Stimulated activated CD8-positive, alpha-beta memory T cell treated with anti-CD3 and anti-CD28 coated beads, Interleukin-12 subunit alpha, Interleukin-12 subunit beta, amount 100 ng/mL, for 24 hours (primary cell): ENCODE measurements around the gene PDZRN4.
"Not testable (repeated sequence)": the region's sequence is repeated elsewhere in the genome, so short reads cannot be mapped to it uniquely, and the experiment has no call there.

Experiments used
- DNase-seq: peaks from one replicate; pipeline ENCODE4 v3.0.0-alpha.2; 2020; ENCODE audit errors: extremely low read depth

The PDZRN4 gene

DNA sequence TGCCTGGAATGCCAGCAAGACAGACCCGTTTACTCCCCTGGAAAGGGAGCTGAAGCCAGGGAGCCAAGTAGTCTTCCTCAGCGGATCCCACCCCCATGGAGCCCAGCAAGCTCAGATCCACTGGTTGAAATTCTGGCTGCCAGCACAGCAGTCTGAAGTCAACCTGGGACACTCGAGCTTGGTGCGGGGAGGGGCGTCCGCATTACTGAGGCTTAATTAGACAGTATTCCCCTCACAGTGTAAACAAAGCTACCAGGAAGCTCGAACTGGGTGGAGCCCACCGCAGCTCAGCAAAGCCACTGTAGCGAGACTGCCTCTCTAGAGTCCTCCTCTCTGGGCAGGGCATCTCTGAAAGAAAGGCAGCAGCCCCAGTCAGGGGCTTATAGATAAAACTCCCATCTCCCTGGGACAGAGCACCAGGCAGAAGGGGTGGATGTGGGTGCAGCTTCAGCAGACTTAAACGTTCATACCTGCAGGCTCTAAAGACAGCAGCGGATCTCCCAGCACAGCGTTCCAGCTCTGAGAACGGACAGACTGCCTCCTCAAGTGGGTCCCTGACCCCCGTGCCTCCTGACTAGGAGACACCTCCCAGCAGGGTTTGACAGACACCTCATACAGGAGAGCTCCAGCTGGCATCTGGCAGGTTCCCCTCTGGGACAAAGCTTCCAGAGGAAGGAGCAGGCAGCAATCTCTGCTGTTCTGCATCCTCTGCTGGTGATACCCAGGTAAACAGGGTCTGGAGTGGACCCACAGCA lies 92.4 kb downstream of the PDZRN4 start:
- not testable (repeated sequence) for DNase-seq

DNA sequence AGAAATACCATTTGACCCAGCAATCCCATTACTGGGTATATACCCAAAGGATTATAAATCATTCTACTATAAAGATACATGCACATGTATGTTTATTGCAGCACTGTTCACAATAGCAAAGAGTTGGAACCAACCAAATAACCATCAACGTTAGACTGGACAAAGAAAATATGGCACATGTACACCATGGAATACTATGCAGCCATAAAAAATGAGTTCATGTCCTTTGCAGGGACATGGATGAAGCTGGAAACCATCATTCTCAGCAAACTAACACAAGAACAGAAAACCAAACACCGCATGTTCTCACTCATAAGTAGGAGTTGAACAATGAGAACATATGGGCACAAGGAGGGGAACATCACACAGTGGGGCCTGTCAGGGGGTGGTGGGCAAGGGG lies 97.3 kb downstream of the PDZRN4 start:
- DNase-seq: not testable (repeated sequence)

DNA sequence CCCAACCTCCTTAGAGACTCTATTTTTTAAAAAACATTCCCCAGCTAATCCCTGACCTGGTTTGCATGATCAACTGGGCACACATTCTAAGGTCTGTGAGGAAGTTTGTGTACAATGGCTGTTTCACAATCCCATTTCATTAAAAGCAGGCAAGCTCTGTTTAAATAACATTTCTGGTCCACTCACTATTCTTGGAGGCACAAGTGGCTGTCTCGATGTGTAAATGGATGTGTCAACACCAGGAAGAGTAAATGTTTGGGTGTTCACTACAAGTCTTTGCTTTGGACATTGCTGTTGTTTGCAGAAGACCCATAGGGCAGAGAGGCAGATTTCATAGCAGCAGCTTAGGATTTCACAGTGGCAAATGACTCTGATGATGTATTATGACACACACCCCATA lies 98.3 kb downstream of the PDZRN4 start:
- no peak for DNase-seq

DNA sequence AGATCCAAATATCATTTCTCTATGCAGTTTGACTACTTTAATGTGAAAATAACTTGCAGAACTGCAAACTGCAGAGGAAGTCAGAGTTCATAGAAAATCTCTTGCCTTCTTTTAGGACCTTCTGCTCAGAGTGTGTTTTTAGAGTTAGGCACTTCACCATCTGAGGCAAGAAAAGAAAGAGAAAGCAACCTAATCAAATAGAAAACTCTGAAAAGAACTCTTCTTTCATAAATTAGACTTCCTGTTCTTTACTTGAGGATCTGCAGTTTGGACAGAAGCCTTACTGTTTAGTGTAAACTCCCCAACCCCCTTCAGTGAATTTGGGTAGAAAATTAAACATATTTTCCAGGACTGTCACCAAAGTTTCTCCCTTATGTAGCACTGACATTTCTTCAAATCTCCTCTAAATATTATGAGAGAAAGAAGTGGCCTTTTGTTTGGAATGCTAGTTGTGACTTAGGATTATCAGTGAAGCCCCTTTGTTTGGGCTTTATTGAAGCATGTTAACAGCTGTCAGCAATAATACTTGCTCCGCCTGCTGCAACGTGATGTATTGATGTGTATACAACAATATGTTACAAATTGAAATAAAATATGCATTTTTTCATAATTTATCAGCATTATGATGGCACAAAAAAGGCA lies 99.5 kb downstream of the PDZRN4 start:
- DNase-seq: no peak

DNA sequence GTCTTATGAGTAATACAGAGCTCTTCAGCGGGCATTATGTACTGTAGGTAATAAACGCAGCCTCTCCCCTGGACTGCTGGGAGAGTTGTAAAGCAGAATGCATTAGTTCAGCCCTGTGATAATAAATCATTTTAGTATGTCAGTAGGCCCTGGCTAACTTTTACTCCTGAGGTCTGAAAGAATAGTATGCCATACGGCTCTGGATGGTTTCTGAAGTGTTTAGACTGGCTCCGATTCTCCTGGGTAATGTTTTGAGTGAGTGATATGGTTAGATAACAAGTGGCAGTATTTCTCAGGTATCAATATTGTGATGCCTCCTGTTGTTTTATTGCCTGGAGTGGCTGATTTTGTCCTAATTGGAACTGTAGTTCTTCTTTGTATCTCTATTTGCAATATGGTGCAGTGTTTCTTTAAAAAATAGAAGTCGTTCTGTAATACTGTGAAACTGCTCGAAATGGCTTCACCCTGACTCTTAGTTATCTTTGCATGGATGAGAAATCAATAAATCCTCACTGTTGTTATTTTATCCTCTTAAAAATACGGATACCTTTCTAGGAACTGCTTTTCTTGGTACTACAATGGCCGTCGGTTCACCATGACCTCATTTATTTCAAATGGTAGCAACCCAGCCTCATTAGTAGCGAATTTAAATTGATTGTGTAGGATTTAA lies 100.2 kb downstream of the PDZRN4 start:
- DNase-seq: no peak

DNA sequence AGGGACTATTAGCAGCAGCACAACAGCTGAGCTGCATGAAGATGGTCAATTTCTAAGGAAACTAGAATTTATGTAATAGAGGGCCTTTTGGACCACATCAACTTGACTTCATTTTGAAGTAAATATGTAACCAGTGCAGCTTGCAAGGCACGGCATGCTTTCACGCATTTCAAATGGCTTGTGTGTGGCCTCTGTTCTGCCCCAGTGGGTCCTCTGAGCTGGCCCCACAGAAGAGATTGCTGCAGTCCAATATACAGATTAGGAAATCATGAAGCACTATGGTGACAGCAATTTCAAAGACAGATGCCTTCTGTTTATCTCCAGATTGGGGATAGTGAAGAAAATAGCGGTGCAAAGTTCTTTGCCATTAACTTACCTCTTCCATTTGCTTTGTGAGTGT lies 101.4 kb downstream of the PDZRN4 start:
- DNase-seq: no peak

DNA sequence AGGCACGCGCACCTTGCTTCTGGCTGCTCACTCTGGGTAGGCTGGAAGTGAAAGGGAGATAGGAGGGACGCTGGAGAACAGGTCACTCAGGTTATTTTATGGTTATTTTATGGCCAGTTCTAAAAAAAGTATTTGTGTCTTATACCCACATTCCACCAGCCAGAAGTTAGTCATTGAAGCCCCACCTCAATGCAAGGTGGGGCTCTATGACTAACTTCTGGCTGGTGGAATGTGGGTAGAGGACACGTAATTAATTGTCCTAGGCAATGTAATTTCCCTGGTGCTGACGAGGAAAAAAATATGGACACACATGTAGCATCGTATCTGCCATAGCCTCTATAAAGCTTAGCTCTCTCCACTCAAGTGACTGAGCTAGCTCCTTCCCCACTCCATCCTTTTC lies 104.9 kb downstream of the PDZRN4 start:
- DNase-seq: no peak

DNA sequence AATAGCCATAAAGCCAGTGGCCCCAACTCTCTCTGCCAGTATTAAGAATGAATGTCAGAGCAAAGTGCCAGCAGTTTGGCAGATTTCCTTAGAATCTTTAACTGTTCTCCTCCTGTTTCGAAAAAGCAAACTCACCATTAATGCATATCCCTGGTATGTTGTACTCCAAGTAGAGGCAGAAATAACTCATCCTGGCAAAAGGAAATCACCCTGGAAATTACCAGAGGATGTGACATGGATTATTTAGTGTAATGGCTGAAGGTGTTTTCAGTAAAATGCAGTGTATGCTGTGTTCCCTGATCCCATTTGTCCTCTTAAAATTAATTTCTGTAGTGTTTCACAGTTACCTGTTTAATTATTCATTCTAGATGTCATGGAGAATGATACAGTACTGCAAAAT lies 105.3 kb downstream of the PDZRN4 start:
- DNase-seq: no peak

DNA sequence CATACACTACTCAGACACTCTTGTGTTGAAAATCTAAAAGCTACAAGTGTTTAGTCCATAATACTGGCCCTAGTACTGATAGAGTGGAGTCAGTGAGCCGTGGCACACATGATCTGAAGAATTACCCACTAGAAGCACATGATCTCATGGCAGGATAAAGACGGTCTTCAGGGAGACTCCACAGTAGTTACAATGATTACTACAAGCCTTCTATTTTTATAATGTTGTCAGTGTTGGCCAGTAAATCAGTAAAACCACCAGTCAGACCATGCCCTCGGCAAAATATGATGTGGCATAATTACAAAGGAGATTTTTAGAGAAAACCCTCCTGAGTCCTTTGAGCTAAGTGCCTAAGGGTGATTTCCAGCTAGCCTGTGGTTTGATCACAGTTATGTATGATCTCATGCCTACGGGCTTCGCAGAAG lies 114.9 kb downstream of the PDZRN4 start:
- DNase-seq: no peak

DNA sequence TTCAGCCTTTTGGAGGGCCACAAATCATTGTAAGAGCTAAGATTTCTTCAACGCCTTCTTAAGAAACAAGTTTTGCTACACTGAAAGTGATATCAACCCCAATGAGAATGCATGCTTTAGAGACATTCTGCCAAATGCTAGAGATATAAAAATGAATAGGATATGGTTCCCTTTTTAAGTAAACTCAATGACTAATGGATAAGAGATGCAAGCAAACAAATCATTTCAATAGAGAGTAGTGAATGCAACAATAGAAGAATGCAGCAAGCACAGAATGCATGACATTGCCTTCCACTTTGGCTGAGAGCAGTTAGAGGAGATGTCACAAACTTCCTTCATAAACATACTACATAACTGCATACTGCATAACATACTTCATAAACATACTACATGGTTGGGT lies 116.4 kb downstream of the PDZRN4 start:
- DNase-seq: no peak

DNA sequence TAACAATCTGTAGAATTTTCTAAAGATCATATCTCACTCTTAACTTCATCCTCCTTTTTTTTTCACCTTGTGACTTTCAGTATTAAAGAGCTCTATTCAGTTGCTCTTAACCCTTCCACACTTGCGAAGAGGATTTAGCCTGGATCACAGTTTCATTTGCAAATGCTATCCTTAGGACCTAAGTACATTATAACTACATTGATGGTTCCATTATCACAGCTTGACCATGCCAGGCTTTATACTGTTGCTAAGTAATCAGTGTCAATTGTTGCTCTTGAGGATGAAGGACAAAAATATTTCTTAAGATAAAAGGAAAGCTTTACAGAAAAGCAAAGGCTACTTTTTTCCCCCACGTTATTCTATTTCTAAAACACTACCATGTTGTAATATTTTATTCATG lies 122.2 kb downstream of the PDZRN4 start:
- no peak for DNase-seq

DNA sequence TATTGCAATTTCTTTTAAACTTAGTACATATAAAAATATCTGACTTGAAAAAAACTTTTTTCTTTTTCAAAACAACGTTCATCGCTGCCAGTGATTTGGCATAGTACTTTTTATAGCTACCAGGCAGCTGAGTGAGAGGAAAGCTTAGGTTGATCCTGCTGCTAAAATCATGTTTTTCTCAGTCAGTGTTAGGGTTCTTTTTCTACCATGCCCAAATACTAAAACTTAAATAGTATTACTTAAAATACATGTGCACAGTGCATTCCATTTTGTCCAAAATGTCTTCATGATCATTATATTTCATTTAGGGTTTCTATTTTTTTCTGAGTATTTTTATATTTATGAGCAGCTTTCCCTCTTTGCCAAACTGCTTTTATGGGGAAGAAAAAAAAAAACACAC lies 123.8 kb downstream of the PDZRN4 start:
- DNase-seq: no peak

DNA sequence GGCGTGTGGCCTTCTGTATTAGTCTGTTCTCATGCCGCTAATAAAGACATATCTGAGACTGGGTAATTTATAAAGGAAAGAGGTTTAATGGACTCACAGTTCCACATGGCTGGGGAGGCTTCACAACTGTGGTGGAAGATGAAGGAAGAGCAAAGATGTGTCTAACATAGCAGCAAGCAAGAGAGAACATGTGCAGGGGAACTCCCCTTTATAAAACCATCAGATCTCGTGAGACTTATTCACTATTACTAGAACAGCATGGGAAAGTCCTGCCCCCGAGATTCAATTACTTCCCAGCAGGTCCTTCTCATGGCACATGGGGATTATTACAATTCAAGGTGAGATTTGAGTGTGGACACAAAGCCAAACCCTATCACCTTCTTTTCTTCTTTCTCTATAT lies 124.3 kb downstream of the PDZRN4 start:
- DNase-seq: not testable (repeated sequence)

DNA sequence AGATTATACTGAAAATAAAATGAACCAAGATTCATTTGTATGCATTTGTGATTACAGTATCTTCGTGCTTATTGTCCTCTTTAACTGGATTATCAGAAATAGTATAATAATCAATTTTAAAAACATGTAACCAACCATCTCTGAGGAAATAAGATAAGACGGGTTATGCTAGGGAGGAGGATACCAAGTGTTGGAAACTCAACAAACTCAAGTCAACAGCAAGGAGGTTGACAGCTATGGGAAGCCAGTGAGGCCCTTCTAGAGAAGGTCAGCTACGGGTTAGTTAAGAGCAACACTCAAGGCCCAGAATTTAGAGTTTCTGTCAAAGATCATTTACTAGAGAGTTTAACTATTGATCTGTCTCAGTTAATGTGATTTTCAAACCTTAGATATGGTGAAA lies 137.2 kb downstream of the PDZRN4 start:
- DNase-seq: no peak

DNA sequence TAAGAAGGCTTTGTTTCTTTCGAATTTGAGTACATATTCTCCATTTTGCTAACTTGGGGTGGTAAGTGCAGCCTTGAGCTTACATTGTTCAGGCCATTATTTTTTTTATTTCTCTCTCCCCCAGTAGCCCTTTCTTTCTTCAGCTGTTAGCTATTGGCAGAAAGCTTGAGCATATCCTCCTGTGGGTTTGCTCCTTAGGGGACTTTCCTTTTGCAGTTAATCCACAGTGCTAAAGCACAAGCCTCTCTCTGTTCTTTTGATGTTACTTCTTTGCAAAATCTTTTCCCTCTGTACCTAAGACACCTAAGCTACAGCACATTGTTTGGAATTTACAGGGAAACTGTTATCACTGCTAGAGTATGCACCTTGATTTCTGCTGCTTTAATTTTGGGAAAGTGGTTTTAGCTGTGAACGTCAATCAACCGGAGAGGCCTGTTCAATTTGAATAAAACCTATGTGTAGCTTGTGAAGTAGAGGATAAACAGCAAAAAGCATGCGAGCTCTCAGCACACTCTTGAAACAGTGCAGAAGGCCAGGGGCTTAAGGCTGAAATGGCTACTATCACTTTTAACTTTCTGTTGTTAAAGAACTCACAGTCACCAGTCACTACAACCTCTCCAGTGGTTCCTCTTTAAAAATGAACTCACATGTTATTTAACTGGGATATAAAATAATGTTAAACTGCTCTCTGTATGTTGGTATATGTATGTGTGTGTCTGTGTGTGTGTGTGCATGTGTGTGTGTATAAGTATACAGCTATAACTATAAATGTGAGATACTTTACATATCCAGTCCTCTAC lies 139.2 kb downstream of the PDZRN4 start:
- DNase-seq: no peak

DNA sequence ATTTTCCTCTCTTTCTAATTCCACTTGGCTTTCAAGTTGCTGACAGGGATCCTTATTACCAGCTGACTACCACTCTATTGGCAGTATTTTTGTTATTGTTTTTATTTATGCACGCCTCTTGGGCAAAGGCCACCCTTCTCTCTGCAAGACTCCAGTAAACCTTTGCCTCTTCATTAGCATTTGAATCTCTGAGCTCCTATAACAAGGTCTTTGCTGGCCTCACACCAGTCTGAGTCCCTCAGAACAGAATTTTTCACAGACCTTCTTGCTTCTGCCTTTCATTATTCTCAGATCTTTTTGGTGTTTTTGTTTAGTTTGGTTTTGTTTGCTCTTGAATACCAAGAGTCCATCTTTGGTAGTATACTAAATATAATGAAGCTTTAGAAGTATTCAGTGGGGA lies 145.9 kb downstream of the PDZRN4 start:
- DNase-seq: no peak

DNA sequence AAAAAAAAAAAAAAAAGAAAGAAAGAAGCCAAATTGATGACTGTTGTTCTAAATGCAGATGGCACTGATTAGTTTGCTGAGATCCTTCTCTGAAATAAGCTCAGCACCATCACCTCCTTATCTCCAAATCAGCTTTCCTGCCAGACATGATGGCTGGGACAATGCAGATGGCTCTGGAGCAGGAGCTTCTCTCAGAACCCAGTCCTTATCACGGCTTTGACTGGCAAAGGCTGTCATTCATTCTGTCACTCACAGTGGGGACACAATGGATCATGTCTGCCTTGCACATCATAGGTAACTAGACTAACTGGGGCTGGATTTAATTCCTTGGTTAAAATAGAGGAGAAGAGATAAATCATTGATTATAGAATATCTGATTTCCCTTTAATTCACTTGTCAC lies 146.3 kb downstream of the PDZRN4 start:
- DNase-seq: no peak

DNA sequence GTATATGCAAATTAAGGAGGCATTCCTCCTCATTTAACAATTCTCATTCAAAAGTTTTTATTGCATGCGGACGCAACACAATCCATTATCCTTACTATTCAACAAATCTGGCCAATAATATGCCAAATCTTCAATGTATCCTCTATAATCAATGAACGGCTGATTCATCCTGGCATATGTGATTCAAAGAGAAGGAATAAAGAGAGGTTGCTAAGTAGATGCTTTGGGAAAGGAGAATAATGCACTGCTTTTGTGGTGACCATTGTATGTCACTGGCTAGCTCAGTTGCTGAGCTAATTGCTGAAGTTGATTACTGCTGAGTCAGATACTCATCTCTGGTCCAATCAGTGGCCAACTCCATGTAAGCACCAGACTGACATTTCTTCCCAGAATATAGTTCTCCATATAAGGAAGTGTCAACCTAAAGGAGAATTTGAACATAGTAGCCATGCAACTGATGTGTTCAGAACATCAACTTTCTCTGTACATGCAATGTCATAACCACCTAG lies 148.0 kb downstream of the PDZRN4 start:
- DNase-seq: no peak

DNA sequence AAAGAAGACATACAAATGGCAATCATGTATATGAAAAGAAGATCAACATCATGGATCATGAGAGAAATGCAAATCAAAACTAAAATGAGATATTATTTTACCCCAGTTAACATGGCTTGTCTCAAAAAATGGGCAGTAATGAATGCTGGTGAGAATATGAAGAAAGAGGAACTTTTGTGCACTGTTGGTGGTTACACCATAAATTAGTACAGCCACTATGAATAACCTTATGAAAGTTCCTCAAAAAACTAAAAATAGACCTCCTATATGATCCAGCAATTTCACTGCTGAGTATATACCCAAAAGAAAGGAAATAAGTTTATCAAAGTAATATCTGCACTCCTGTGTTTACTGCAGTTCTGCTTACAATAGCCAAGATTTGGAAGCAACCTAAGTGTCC lies 151.7 kb downstream of the PDZRN4 start:
- no peak for DNase-seq

DNA sequence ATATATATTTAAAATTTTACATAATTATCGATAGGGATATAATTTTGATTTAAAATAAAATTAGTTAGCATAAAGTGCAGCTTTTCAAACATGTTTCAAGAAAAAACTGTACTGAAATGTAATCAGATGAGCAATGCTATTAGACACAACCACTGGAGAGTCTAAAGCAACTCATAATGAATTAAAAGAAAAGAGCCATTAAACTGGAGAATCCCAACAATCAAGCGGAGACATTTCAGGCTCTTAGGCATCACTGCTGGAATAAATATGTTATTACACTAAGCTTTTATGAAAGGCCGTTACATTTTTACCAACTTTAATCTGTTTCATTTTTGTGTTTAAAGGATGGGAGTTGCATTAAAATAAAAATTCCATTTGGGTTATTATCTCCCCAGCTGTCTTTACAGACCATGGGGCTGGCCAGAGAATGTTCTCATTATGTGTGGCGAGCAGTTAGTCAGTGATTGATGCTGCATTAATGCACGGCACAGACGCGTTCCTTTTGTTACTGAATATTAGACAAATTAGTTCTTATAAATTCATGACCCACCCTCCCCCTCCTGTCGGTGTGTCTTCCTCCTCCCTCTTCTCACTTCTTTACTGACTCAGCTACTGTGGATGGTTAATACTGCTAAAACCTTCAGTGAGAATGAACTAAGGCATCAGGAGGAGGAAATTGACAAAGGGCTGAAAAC lies 156.8 kb downstream of the PDZRN4 start:
- no peak for DNase-seq

DNA sequence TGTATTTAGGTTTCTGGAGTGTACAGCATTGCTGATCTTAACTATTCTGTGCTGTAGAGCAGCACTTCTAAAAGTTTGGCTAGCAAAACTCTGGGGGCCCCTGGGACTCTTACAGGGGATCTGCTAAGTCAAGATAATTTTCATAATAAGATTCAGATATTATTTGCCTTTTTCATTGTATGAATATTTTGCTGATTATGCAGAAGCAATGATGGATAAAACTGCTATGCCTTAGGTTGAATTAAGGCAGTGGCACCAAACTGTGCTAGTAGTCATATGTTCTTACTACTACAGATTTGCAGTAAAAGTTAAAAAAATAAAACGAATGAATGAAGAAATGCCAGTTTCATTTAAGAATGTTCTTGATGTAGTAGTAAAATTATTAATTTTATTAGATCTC lies 160.1 kb downstream of the PDZRN4 start:
- DNase-seq: no peak

DNA sequence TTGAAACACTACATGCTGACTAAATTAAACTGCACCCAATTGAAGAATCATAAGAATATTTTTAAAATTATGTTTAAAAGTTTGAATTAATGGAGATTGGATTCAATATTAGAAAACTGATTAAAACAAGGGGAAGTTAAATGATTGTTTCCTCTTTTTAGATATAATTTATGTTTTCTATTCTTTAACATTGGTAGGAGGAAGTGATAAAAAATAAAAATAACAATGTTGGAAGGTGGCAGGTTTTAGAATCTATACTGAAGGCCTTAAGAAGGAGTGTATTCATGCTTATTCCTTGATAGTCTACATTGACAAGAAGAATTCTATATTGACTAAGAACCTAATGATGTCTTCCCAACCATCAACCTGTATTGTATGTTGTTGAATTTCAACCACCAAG lies 168.1 kb downstream of the PDZRN4 start:
- DNase-seq: no peak
